B cell (primary cell): ENCODE data around the gene PEDS1. TPM values are rescaled to one million over a fixed set of nuclear protein-coding genes. Genes with fewer than 3 reads are reported as not detected.

ENCODE experiments used
- ATAC-seq: fragments of 200-7000 bp; cut with Tn5 transposase; one replicate; pipeline ENCODE4 v1.10.0; 2021; ENCODE audit warnings: low read depth, mild to moderate bottlenecking, moderate number of reproducible peaks, moderate library complexity
- CTCF ChIA-PET: fragments of 350-600 bp; sonication (Branson Sonifier 250); formaldehyde crosslinking; loops from one replicate; lab custom pipeline; 2021; ENCODE audit warnings: antibody characterized with exemption, inconsistent platforms; lab: Charles Lee
- POLR2A ChIA-PET: fragments of 350-600 bp; sonication (Branson Sonifier 250); formaldehyde crosslinking; loops from one replicate; lab custom pipeline; 2021; ENCODE audit warnings: antibody characterized with exemption; lab: Charles Lee
- DNase-seq: peaks from one replicate; pipeline ENCODE4 v3.0.0; 2013
- H2AFZ ChIP-seq: 2 replicates; pipeline ENCODE4 v1.6.1; 2012; ENCODE audit warnings: mild to moderate bottlenecking, low read depth, low read length; ENCODE audit not compliant: insufficient read depth, poor library complexity, severe bottlenecking
- H3K27ac ChIP-seq, 2 donors: 1 replicate in 1 of 2; 2 replicates in 1 of 2; pipeline ENCODE4 v1.5.1; 2012 to 2013; ENCODE audit warnings: low read length in 2 of 2, mild to moderate bottlenecking in 2 of 2, moderate library complexity in 1 of 2
- H3K27me3 ChIP-seq, 4 experiments: fragments of 200-600 bp in 1 of 4; sonication (generic) in 1 of 4; replicated peaks in 1 of 4; 1 replicate in 2 of 4; 2 replicates in 2 of 4; pipeline versions ENCODE4 v1.6.1 to v1.7.0; 2013 to 2016; ENCODE audit warnings: low read length in 3 of 4, mild to moderate bottlenecking in 2 of 4, mixed read lengths in 1 of 4, moderate library complexity in 1 of 4; ENCODE audit not compliant: insufficient read depth in 4 of 4, control insufficient read depth in 3 of 4; ENCODE audit errors: control extremely low read depth in 1 of 4
- H3K36me3 ChIP-seq, 2 experiments: replicated peaks in 1 of 2; 1 replicate in 1 of 2; 2 replicates in 1 of 2; pipeline versions ENCODE4 v1.6.1 to v1.7.1; 2013; ENCODE audit warnings: low read length in 1 of 2; ENCODE audit not compliant: insufficient read depth in 2 of 2, control insufficient read depth in 1 of 2; ENCODE audit errors: control extremely low read depth in 1 of 2, extremely low read depth in 1 of 2
- H3K4me1 ChIP-seq, 2 donors: fragments of 200-600 bp in 1 of 2; sonication (generic) in 1 of 2; 1 replicate in 1 of 2; 2 replicates in 1 of 2; pipeline versions ENCODE4 v1.5.1 to v1.6.1; 2013 to 2017; ENCODE audit warnings: low read length in 2 of 2; ENCODE audit not compliant: control insufficient read depth in 2 of 2, insufficient read depth in 2 of 2
- H3K4me2 ChIP-seq: replicated peaks from 2 replicates; pipeline ENCODE3; 2012; ENCODE audit warnings: mild to moderate bottlenecking, low read depth, low read length; ENCODE audit not compliant: poor library complexity, severe bottlenecking
- H3K4me3 ChIP-seq, 5 experiments: fragments of 200-600 bp in 1 of 5; sonication (generic) in 1 of 5; 1 replicate in 3 of 5; 2 replicates in 2 of 5; pipeline versions ENCODE4 v1.5.1 to v1.7.0; 2011 to 2016; ENCODE audit warnings: low read length in 4 of 5, mild to moderate bottlenecking in 4 of 5, low read depth in 2 of 5, control low read depth in 1 of 5, moderate library complexity in 1 of 5; ENCODE audit not compliant: insufficient read depth in 1 of 5; ENCODE audit errors: control extremely low read depth in 1 of 5, extremely low read depth in 1 of 5
- H3K79me2 ChIP-seq: fragments of 200-600 bp; sonication (generic); one replicate; pipeline ENCODE4 v1.6.0; 2016; ENCODE audit warnings: low read length; ENCODE audit not compliant: control insufficient read depth, insufficient read depth
- H3K9ac ChIP-seq: fragments of 200-600 bp; sonication (generic); 2 replicates; pipeline ENCODE4 v1.6.1; 2017; ENCODE audit warnings: mild to moderate bottlenecking, low read length, moderate library complexity
- H3K9me3 ChIP-seq, 3 donors: one replicate each; pipeline versions ENCODE4 v1.6.1 to v1.7.1; 2013; ENCODE audit warnings: low read length in 2 of 3; ENCODE audit not compliant: control insufficient read depth in 2 of 3, insufficient read depth in 1 of 3; ENCODE audit errors: control extremely low read depth in 1 of 3
- H4K20me1 ChIP-seq: 2 replicates; pipeline ENCODE4 v1.6.0; 2012; ENCODE audit warnings: mild to moderate bottlenecking, low read length; ENCODE audit not compliant: insufficient read depth, control insufficient read depth, poor library complexity, severe bottlenecking
- H3K27ac Mint-ChIP-seq: one replicate; pipeline ENCODE4 v1.8.0; 2021; ENCODE audit warnings: mixed read lengths
- H3K27me3 Mint-ChIP-seq: one replicate; pipeline ENCODE4 v1.8.0; 2021; ENCODE audit warnings: mixed read lengths
- H3K4me1 Mint-ChIP-seq: one replicate; pipeline ENCODE4 v1.8.0; 2021; ENCODE audit warnings: mixed read lengths
- H3K4me3 Mint-ChIP-seq: one replicate; pipeline ENCODE4 v1.8.0; 2021; ENCODE audit warnings: mixed read lengths
- H3K9me3 Mint-ChIP-seq: one replicate; pipeline ENCODE4 v1.8.0; 2022; ENCODE audit warnings: mixed read lengths; ENCODE audit not compliant: insufficient read depth
- EZH2 ChIP-seq: IDR thresholded peaks from 2 replicates; pipeline ENCODE4 v1.6.1; 2012; ENCODE audit warnings: borderline replicate concordance, low read depth, mild to moderate bottlenecking, moderate library complexity, low read length; ENCODE audit not compliant: insufficient read depth, poor library complexity, severe bottlenecking
- WGBS: methylation state at CpG from one replicate; pipeline ENCODE4 v1.1.5; 2013; ENCODE audit warnings: missing lambda C conversion rate; ENCODE audit not compliant: insufficient coverage; 5-methylcytosine and 5-hydroxymethylcytosine counted together
- intact Hi-C: fragments of 100-400 bp; cut with micrococcal nuclease; formaldehyde crosslinking; loops from one replicate; pipeline ENCODE4 v1.10.0; 2022
- polyA plus RNA-seq: library from polyadenylated mRNA; depleted of rRNA; stranded (reverse); fragments of >200 nt; gene quantifications from 2 replicates; pipeline ENCODE4 v1.2.3, GENCODE V29; 2012
- total RNA-seq, 2 donors: library from RNA; stranded (reverse); fragments of 120-200 nt in 1 of 2; gene quantifications; 1 replicate in 1 of 2; 2 replicates in 1 of 2; pipeline versions ENCODE4 v1.2.3 to v1.2.4, GENCODE V29; 2013 to 2022
- TF ChIP-seq, protein P1 (sequence below): fragments of 200-600 bp; IDR thresholded peaks from one replicate; pipeline ENCODE4 v1.8.0; 2022; ENCODE audit warnings: antibody characterized with exemption, mild to moderate bottlenecking

Gene PEDS1
- total and polyA plus RNA-seq, 2 donors (not counting 1 experiment from before 2014, with no cell fraction given): 11.2 to 38.7 TPM

DNA sequence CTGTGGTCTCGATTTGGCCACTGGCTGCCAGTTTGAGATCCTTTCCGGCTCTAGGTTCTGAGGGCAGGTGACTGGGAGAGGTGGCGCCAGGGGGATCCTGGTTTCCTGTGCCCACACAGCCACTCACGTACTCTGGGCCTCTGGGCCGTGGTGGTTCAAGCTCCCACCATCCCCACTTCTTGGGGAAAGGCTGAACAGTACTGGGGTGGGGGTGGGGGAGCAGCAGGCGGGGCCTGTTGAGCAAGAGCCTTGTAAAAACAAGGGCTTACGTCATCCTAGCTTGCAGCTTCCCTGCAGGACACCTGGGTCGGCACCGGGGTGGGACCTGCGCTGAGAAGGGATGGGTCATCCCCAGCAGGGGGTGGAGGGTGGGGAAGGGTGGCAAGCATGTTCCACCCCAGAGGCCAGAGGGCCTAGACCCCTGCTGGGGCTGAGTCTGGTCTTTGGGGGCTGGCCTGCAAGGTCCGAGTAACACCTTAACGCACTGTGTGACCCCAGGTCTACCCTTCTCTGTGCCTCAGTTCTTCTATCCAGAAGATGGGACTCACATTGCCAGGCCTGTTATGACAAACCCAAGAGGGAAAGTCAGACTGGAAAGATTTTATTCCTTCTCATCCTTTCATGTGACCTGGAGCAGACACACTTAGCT is 34.0 kb upstream of the PEDS1 start:
- H3K27ac ChIP-seq: no peak overlapping the region
- Mint-ChIP-seq H3K27ac (no peak overlapping the region), H3K4me3 (no peak overlapping the region), H3K9me3 (no peaks in the 10 kb centered on the region), H3K27me3 (peaks cover 23% of the 10 kb centered on the region), H3K4me1 (peaks cover 7% of the 10 kb centered on the region)
- ChIA-PET CTCF (interaction anchor here (0.6 to 7.6 kb wide), 24 partner anchors 8 to 603 kb away, joined by 3 to 95 read pairs (median 6); no protein-coding TSS in a partner anchor), POLR2A (interaction anchor here (0.7 kb wide), 1 partner anchor 395 kb away, joined by 3 read pairs; no protein-coding TSS in a partner anchor)
- 88% methylated on average over 10 of the region's 12 CpGs for WGBS
- DNase-seq: peak; percentile 24
- H3K27me3 ChIP-seq: peaks cover 0 to 10% (median 4%) of the 10 kb centered on the region in 4 experiments
- H3K9me3 ChIP-seq: peaks cover 0 to 2% (median 0%) of the 10 kb centered on the region in 3 donors
- no peak overlapping the region for H2AFZ ChIP-seq
- H4K20me1 ChIP-seq: peaks cover 3% of the 10 kb centered on the region
- no peak overlapping the region for H3K9ac ChIP-seq
- H3K4me2 ChIP-seq: no peak overlapping the region
- peaks cover 2 to 13% of the 10 kb centered on the region in 2 donors for H3K4me1 ChIP-seq
- H3K4me3 ChIP-seq: no peak overlapping the region
- intact Hi-C loops: no loop called here
- H3K79me2 ChIP-seq: peaks cover 1% of the 10 kb centered on the region
- no peak for ATAC-seq
- TF ChIP-seq, protein P1, sequence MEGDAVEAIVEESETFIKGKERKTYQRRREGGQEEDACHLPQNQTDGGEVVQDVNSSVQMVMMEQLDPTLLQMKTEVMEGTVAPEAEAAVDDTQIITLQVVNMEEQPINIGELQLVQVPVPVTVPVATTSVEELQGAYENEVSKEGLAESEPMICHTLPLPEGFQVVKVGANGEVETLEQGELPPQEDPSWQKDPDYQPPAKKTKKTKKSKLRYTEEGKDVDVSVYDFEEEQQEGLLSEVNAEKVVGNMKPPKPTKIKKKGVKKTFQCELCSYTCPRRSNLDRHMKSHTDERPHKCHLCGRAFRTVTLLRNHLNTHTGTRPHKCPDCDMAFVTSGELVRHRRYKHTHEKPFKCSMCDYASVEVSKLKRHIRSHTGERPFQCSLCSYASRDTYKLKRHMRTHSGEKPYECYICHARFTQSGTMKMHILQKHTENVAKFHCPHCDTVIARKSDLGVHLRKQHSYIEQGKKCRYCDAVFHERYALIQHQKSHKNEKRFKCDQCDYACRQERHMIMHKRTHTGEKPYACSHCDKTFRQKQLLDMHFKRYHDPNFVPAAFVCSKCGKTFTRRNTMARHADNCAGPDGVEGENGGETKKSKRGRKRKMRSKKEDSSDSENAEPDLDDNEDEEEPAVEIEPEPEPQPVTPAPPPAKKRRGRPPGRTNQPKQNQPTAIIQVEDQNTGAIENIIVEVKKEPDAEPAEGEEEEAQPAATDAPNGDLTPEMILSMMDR: no peak
- H3K36me3 ChIP-seq: no peaks in the 10 kb centered on the region

DNA sequence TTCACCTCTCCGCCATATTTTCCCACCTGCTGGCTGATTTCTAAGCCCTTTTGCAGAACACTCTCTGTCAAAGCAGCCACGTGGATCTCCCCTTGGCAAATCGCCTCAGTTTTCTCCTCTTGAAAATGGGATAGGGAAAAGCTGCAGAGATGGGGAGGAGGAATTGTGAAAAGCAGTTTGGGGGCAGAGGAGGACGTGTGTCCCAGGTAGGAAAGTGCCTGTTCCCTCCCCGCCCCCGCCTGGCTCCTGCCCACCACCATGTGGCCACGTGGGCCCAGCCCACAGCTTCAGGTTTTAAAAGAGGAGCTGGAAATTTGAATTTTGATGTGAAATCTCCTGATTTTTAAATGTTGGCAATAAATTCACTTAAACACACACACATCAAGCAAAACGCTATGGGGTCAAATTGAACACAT is 33.5 kb upstream of the PEDS1 start:
- ChIA-PET CTCF (interaction anchor here (0.6 to 7.6 kb wide), 15 partner anchors 8 to 604 kb away, joined by 3 to 95 read pairs (median 6); no protein-coding TSS in a partner anchor), POLR2A (interaction anchor here (0.7 kb wide), 1 partner anchor 395 kb away, joined by 3 read pairs; no protein-coding TSS in a partner anchor)
- DNase-seq: peak; percentile 23
- H3K4me3 Mint-ChIP-seq: no peak overlapping the region
- peaks cover 3% of the 10 kb centered on the region for H3K4me1 Mint-ChIP-seq
- peaks cover 0 to 10% (median 4%) of the 10 kb centered on the region in 4 experiments for H3K27me3 ChIP-seq
- H3K36me3 ChIP-seq: no peaks in the 10 kb centered on the region
- H3K4me1 ChIP-seq: peaks cover 0 to 8% of the 10 kb centered on the region in 2 donors
- no peak overlapping the region for H3K27ac Mint-ChIP-seq
- H2AFZ ChIP-seq: no peak overlapping the region
- H3K79me2 ChIP-seq: no peaks in the 10 kb centered on the region
- no peak for ATAC-seq
- H4K20me1 ChIP-seq: no peaks in the 10 kb centered on the region
- no peaks in the 10 kb centered on the region for H3K9me3 Mint-ChIP-seq
- H3K4me3 ChIP-seq: no peak overlapping the region
- peaks cover 0 to 2% (median 0%) of the 10 kb centered on the region in 3 donors for H3K9me3 ChIP-seq
- intact Hi-C loops: loop anchor here (1.0 kb wide), 4 partner anchors 273 to 449 kb away; no protein-coding TSS in a partner anchor
- H3K27me3 Mint-ChIP-seq: peaks cover 23% of the 10 kb centered on the region
- H3K4me2 ChIP-seq: no peak overlapping the region
- H3K9ac ChIP-seq: no peak overlapping the region
- 90% methylated on average over 2 of the region's 8 CpGs for WGBS
- no peak overlapping the region for H3K27ac ChIP-seq
- no peak for TF ChIP-seq EZH2
